ENCODE measurements around the gene CAMKK1. TPM values are rescaled to one million over a fixed set of nuclear protein-coding genes. Genes with fewer than 3 reads are reported as not detected.

Gene CAMKK1
- total and polyA plus RNA-seq, 2 experiments from 2014 or later = 4.3 to 7.1 TPM

- Mint-ChIP-seq H3K9me3 (no peaks in the 10 kb centered on the region), H3K4me1 (peaks cover 12% of the 10 kb centered on the region; the same call in 2 of the 3 replicates), H3K4me3 (no peak overlapping the region), H3K36me3 (ENCODE audit: low read depth) (no peaks in the 10 kb centered on the region), H3K27ac (no peak overlapping the region), H3K27me3 (ENCODE audit: insufficient read depth, low read depth, poor library complexity) (peaks cover 9% of the 10 kb centered on the region)
- Histone ChIP-seq H3K4me2 (no peak overlapping the region), H3K4me1 (ENCODE audit: insufficient read depth) (peaks cover 5% of the 10 kb centered on the region; the same call in 1 of the 2 replicates), H2AFZ (no peak overlapping the region), H3F3A (replicated peaks; ENCODE audit: low read depth) (no peaks in the 10 kb centered on the region), H3K27me3 (ENCODE audit: insufficient read depth) (no peaks in the 10 kb centered on the region), H3K36me3 (ENCODE audit: insufficient read depth) (no peaks in the 10 kb centered on the region), H4K20me1 (replicated peaks; ENCODE audit: insufficient read depth) (no peaks in the 10 kb centered on the region), H3K4me3 (no peak overlapping the region), H3K79me2 (replicated peaks; ENCODE audit: insufficient read depth) (no peaks in the 10 kb centered on the region), H3K27ac (ENCODE audit: low read depth) (no peak overlapping the region), H3K9me2 (ENCODE audit: insufficient read depth) (no peaks in the 10 kb centered on the region)
- TF ChIP-seq JUNB (IDR thresholded peaks at IDR 0.05; ENCODE audit: unreplicated experiment) = no peak
- TF ChIP-seq ETS1 (IDR thresholded peaks at IDR 0.05) = no peak
- TF ChIP-seq STAT1 (IDR thresholded peaks at IDR 0.05; ENCODE audit: unreplicated experiment) = no peak
- DNase-seq (ENCODE audit: low spot score) (no peak), ATAC-seq (no peak)
Measured at GRCh38 chr17:3909257-3909656, 16.4 kb upstream of the CAMKK1 start.

GRCh38 chr17:3907483-3908216 is 14.8 kb upstream of the CAMKK1 start:
- no peaks in the 10 kb centered on the region for H3K9me2 ChIP-seq (ENCODE audit: insufficient read depth)
- DNase-seq (ENCODE audit: low spot score) = no peak

More at GRCh38 chr17:3907483-3908216, 14.8 kb upstream of the CAMKK1 start:
- no peaks in the 10 kb centered on the region for H3K9me3 Mint-ChIP-seq
- ATAC-seq = peak; percentile 14
- Histone ChIP-seq H4K20me1 (replicated peaks; ENCODE audit: insufficient read depth) (no peaks in the 10 kb centered on the region), H3K4me2 (no peak overlapping the region), H3F3A (replicated peaks; ENCODE audit: low read depth) (no peaks in the 10 kb centered on the region), H3K4me1 (ENCODE audit: insufficient read depth) (peaks cover 13% of the 10 kb centered on the region), H3K27ac (ENCODE audit: low read depth) (no peak overlapping the region), H3K27me3 (ENCODE audit: insufficient read depth) (no peaks in the 10 kb centered on the region), H3K79me2 (replicated peaks; ENCODE audit: insufficient read depth) (no peaks in the 10 kb centered on the region), H3K36me3 (ENCODE audit: insufficient read depth) (no peaks in the 10 kb centered on the region), H3K4me3 (no peak overlapping the region), H2AFZ (peak overlapping the region; percentile 69)
- peaks cover 12% of the 10 kb centered on the region for H3K27me3 Mint-ChIP-seq (ENCODE audit: insufficient read depth, low read depth, poor library complexity)
- peak overlapping the region; percentile 29; the same call in 1 of the 2 replicates for H3K27ac Mint-ChIP-seq
- peaks cover 17% of the 10 kb centered on the region for H3K4me1 Mint-ChIP-seq
- H3K36me3 Mint-ChIP-seq (ENCODE audit: low read depth) = no peaks in the 10 kb centered on the region
- TF ChIP-seq EZH2phosphoT487 (IDR thresholded peaks at IDR 0.05; ENCODE audit: unreplicated experiment) (no peak), CTCF (conservative IDR thresholded peaks at IDR 0.05; ENCODE audit: low read depth in 2 of 2) (peak; percentile 53 to 90)
- H3K4me3 Mint-ChIP-seq = no peak overlapping the region

All from GM23338 (cell line).